Brain microvascular endothelial cell (primary cell): ENCODE results near the gene RBM38.

ENCODE experiments used
- DNase-seq: peaks from one replicate; pipeline ENCODE4 v3.0.0-alpha.2; 2020
- H3K27ac ChIP-seq: fragments of 250-450 bp; sonication (Bioruptor Pico); 2 replicates; pipeline ENCODE4 v1.5.1; 2020; ENCODE audit warnings: mild to moderate bottlenecking, moderate library complexity
- H3K27me3 ChIP-seq: fragments of 250-450 bp; sonication (Bioruptor Pico); replicated peaks from 2 replicates; pipeline ENCODE4 v1.5.1; 2020; ENCODE audit warnings: mild to moderate bottlenecking
- H3K36me3 ChIP-seq: fragments of 250-450 bp; sonication (Bioruptor Pico); replicated peaks from 2 replicates; pipeline ENCODE4 v1.5.1; 2020; ENCODE audit warnings: mild to moderate bottlenecking
- H3K4me3 ChIP-seq: 2 replicates; pipeline ENCODE4 v1.5.1; 2011; ENCODE audit warnings: low read depth, mild to moderate bottlenecking, control low read depth, low read length, moderate library complexity
- CTCF ChIP-seq: IDR thresholded peaks from 2 replicates; pipeline ENCODE4 v1.5.1; 2011; ENCODE audit warnings: low read depth, mild to moderate bottlenecking, moderate library complexity, low read length, control low read depth, inconsistent platforms; ENCODE audit errors: missing control alignments
- in situ Hi-C: cut with HindIII; loops from 2 replicates; pipeline ENCODE4 v1.10.0; 2017; ENCODE audit warnings: low sequenced_read_pairs, low pct_ligation_motif_present

RBM38 gene

DNA sequence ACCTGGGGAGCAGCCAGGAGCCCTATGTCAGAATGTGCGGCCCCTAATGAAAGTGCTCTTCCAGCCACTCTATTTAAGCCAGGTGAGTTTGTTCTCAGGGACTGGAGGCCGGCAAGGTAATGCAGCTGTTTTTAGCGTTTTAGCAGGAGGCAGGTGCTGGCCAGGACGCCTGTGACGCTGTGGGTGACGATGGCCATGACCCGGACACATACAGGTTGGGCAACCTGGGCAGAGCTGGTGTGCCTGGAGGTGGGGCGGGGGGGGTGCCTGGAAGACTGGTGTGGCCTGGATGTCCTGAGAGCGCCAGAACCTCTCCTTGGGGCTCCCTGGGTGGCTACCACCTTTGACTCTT is 51.7 kb downstream of the RBM38 start:
- no peak for DNase-seq
- no peak overlapping the region for H3K27ac ChIP-seq
- no peaks in the 10 kb centered on the region for H3K36me3 ChIP-seq
- no peaks in the 10 kb centered on the region for H3K27me3 ChIP-seq
- H3K4me3 ChIP-seq: no peak overlapping the region
- no peak for TF ChIP-seq CTCF
- in situ Hi-C loops: no loop called here

- in situ Hi-C loops: no loop called here
- Histone ChIP-seq H3K4me3 (no peak overlapping the region), H3K36me3 (no peaks in the 10 kb centered on the region), H3K27ac (no peak overlapping the region), H3K27me3 (no peaks in the 10 kb centered on the region)
- no peak for DNase-seq
- TF ChIP-seq CTCF: no peak
These were observed 52.4 kb downstream of the RBM38 start for GRCh38 chr20:57443349-57444265.

DNA sequence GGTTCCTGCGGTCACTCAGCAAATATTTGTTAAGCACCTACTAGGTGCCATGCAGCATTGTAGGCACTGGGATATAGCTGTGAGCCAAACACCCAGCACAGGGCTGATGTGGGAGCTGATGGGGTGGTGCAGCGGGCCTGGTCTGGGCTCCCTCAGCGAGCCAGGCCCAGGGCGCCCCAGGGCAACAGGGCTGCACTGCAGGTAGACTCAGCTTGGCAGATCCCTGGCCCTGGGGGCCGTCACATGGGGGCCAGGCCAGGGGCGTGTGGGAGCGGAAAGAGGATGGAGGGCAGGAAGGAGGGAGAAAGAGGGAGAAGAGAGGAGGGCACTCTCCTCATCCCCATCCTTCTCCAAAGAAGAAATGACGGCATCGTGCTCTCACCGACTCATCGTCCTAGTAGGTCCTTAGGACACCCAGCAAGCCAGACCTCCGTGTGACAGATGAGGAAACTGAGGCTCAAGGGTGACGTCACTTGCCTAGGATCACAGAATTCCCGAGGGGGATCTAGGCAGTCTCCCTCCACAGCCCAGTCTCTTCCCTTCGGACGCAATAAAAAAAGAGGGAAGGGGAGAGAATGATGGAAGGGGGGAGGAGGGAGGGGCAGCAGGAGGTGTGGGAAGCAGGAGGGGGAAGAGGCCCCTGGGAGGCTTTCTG is 53.3 kb downstream of the RBM38 start:
- Histone ChIP-seq H3K27ac (no peak overlapping the region), H3K27me3 (peaks cover 3% of the 10 kb centered on the region), H3K4me3 (no peak overlapping the region), H3K36me3 (no peaks in the 10 kb centered on the region)
- in situ Hi-C loops: no loop called here
- DNase-seq: no peak
- TF ChIP-seq CTCF: no peak

DNA sequence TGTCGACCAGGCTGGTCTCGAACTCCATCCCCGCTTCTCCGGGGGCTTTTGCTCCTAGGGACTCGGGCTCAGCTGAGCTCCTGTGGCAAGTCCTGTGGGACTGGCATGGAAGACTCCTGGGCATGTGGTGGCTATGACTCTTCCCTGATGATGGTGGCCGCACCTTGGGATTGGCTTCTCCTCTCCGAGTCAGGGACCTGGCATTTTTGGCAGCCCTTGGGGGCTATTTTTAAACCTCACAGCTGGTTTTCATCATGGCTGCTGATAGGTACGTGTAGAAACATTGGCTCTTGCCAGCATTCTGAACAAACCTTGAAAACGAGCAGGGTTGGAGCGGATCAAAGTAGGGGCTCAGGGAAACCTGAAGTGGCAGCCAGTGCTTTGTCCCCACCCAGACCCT is 54.1 kb downstream of the RBM38 start:
- H3K36me3 ChIP-seq: no peaks in the 10 kb centered on the region
- H3K27ac ChIP-seq: no peak overlapping the region
- in situ Hi-C loops: no loop called here
- TF ChIP-seq CTCF: no peak
- DNase-seq: no peak
- no peak overlapping the region for H3K4me3 ChIP-seq
- H3K27me3 ChIP-seq: peaks cover 3% of the 10 kb centered on the region

GRCh38 chr20:57445774-57446173 is 54.6 kb downstream of the RBM38 start:
- in situ Hi-C loops: no loop called here
- Histone ChIP-seq H3K27me3 (peaks cover 3% of the 10 kb centered on the region), H3K4me3 (no peak overlapping the region), H3K36me3 (no peaks in the 10 kb centered on the region), H3K27ac (no peak overlapping the region)
- DNase-seq: no peak
- no peak for TF ChIP-seq CTCF
